Astrocyte (in vitro differentiated cells and primary cell): Measurements from ENCODE around the gene ENTPD3. TPM values are rescaled to one million over a fixed set of nuclear protein-coding genes. Genes with fewer than 3 reads are reported as not detected.

Experiments
- DNase-seq: peaks from one replicate; pipeline ENCODE4 v3.0.0-alpha.2; 2010; ENCODE audit warnings: low read depth
- FAIRE-seq: peaks from 2 replicates; lab custom pipeline; 2011; peaks lifted over from hg19 to GRCh38; lab: Jason Lieb, UNC
- H2AFZ ChIP-seq: 2 replicates; pipeline ENCODE4 v1.6.0; 2012; ENCODE audit warnings: low read depth, low read length, inconsistent platforms
- H3K27ac ChIP-seq: 2 replicates; pipeline ENCODE4 v1.5.1; 2011; ENCODE audit warnings: low read depth, low read length, inconsistent platforms
- H3K27me3 ChIP-seq: 2 replicates; pipeline ENCODE4 v1.6.0; 2011; ENCODE audit warnings: low read length, inconsistent platforms; ENCODE audit not compliant: insufficient read depth
- H3K36me3 ChIP-seq: 2 replicates; pipeline ENCODE4 v1.5.1; 2011; ENCODE audit warnings: low read length, inconsistent platforms; ENCODE audit not compliant: insufficient read depth
- H3K4me1 ChIP-seq: 2 replicates; pipeline ENCODE4 v1.5.1; 2011; ENCODE audit warnings: low read length, inconsistent platforms; ENCODE audit not compliant: insufficient read depth
- H3K4me2 ChIP-seq: 2 replicates; pipeline ENCODE4 v1.6.0; 2012; ENCODE audit warnings: low read length, inconsistent platforms
- H3K4me3 ChIP-seq: 2 replicates; pipeline ENCODE4 v1.5.1; 2011; ENCODE audit warnings: low read depth, mild to moderate bottlenecking, low read length, inconsistent platforms; ENCODE audit not compliant: insufficient read depth
- H3K79me2 ChIP-seq: 2 replicates; pipeline ENCODE4 v1.6.0; 2012; ENCODE audit warnings: mild to moderate bottlenecking, low read length, inconsistent platforms; ENCODE audit not compliant: insufficient read depth
- H3K9ac ChIP-seq: 2 replicates; pipeline ENCODE4 v1.6.0; 2012; ENCODE audit warnings: mild to moderate bottlenecking, low read length, inconsistent platforms
- H3K9me3 ChIP-seq: 2 replicates; pipeline ENCODE4 v1.5.1; 2012; ENCODE audit warnings: low read depth, mild to moderate bottlenecking, low read length, inconsistent platforms; ENCODE audit not compliant: insufficient read depth
- H4K20me1 ChIP-seq: 2 replicates; pipeline ENCODE4 v1.6.0; 2012; ENCODE audit warnings: low read length, inconsistent platforms; ENCODE audit not compliant: insufficient read depth
- H3K27ac Mint-ChIP-seq: one replicate; pipeline ENCODE4 v1.8.0; 2021; ENCODE audit warnings: mild to moderate bottlenecking, mixed read lengths; ENCODE audit not compliant: unreplicated experiment
- H3K27me3 Mint-ChIP-seq: one replicate; pipeline ENCODE4 v1.8.0; 2021; ENCODE audit warnings: low read depth, mixed read lengths; ENCODE audit not compliant: unreplicated experiment
- H3K36me3 Mint-ChIP-seq: one replicate; pipeline ENCODE4 v1.8.0; 2021; ENCODE audit warnings: low read depth, mixed read lengths; ENCODE audit not compliant: unreplicated experiment
- H3K4me1 Mint-ChIP-seq: one replicate; pipeline ENCODE4 v1.8.0; 2021; ENCODE audit warnings: low read depth, mixed read lengths; ENCODE audit not compliant: unreplicated experiment
- H3K4me3 Mint-ChIP-seq: one replicate; pipeline ENCODE4 v1.8.0; 2021; ENCODE audit warnings: mild to moderate bottlenecking, moderate library complexity, mixed read lengths; ENCODE audit not compliant: unreplicated experiment
- H3K9me3 Mint-ChIP-seq: one replicate; pipeline ENCODE4 v1.8.0; 2021; ENCODE audit warnings: mild to moderate bottlenecking, mixed read lengths; ENCODE audit not compliant: unreplicated experiment
- EZH2 ChIP-seq: IDR thresholded peaks from 2 replicates; pipeline ENCODE4 v1.6.1; 2012; ENCODE audit warnings: mild to moderate bottlenecking, low read length, inconsistent platforms; ENCODE audit not compliant: insufficient read depth
- total RNA-seq: library from RNA; stranded (reverse); gene quantifications from 2 replicates; pipeline ENCODE4 v1.2.1, GENCODE V29; 2021
- TF ChIP-seq, protein P1 (sequence below): IDR thresholded peaks from 2 replicates; pipeline ENCODE4 v1.5.1; 2011; ENCODE audit warnings: low read depth, mild to moderate bottlenecking, inconsistent platforms, low read length, moderate library complexity; ENCODE audit not compliant: insufficient read depth

ENTPD3 gene
- total RNA-seq, 1 donor from 2014 or later: 0.75 TPM

DNA sequence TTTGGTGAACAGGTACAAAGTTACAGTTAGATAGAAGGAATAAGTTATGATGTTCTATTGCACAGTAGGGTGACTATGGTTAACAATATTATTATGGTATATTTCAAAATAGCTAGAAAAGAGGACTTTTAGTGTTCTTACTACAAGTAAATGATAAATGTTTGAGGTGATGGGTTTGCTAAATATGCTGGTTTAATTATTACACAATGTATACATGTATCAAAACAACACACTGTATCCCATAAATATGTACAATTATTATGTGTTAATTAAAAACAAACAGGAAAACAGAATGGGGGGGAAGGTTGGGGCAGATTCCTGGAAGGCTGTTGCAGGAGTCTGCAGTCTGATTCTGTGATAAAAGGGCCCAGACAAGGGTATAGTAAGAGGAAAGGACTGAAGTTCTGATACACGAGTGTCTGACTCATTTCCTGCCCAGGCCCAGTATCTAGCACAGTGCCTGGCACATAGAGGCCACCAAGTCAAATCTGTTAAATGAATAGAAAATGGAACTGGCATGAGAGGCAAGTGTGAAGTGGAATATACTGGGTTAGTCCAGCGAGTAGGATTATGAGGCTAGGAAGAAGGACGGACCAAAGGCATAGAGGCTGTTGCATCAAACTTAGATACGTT, 7.2 kb upstream of the ENTPD3 start:
- Mint-ChIP-seq H3K27ac (no peak overlapping the region), H3K27me3 (no peaks in the 10 kb centered on the region), H3K4me3 (no peak overlapping the region), H3K36me3 (no peaks in the 10 kb centered on the region), H3K4me1 (peaks cover 12% of the 10 kb centered on the region), H3K9me3 (peaks cover 3% of the 10 kb centered on the region)
- no peaks in the 10 kb centered on the region for H3K4me1 ChIP-seq
- no peaks in the 10 kb centered on the region for H3K79me2 ChIP-seq
- no peak overlapping the region for H3K4me3 ChIP-seq
- H3K27ac ChIP-seq: no peak overlapping the region
- no peak overlapping the region for H3K4me2 ChIP-seq
- TF ChIP-seq EZH2: no peak
- TF ChIP-seq, protein P1, sequence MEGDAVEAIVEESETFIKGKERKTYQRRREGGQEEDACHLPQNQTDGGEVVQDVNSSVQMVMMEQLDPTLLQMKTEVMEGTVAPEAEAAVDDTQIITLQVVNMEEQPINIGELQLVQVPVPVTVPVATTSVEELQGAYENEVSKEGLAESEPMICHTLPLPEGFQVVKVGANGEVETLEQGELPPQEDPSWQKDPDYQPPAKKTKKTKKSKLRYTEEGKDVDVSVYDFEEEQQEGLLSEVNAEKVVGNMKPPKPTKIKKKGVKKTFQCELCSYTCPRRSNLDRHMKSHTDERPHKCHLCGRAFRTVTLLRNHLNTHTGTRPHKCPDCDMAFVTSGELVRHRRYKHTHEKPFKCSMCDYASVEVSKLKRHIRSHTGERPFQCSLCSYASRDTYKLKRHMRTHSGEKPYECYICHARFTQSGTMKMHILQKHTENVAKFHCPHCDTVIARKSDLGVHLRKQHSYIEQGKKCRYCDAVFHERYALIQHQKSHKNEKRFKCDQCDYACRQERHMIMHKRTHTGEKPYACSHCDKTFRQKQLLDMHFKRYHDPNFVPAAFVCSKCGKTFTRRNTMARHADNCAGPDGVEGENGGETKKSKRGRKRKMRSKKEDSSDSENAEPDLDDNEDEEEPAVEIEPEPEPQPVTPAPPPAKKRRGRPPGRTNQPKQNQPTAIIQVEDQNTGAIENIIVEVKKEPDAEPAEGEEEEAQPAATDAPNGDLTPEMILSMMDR: no peak
- no peak overlapping the region for H2AFZ ChIP-seq
- no peaks in the 10 kb centered on the region for H3K36me3 ChIP-seq
- no peak for DNase-seq
- no peaks in the 10 kb centered on the region for H3K9me3 ChIP-seq
- FAIRE-seq: no peak
- no peaks in the 10 kb centered on the region for H4K20me1 ChIP-seq
- H3K27me3 ChIP-seq: no peaks in the 10 kb centered on the region
- no peak overlapping the region for H3K9ac ChIP-seq

DNA sequence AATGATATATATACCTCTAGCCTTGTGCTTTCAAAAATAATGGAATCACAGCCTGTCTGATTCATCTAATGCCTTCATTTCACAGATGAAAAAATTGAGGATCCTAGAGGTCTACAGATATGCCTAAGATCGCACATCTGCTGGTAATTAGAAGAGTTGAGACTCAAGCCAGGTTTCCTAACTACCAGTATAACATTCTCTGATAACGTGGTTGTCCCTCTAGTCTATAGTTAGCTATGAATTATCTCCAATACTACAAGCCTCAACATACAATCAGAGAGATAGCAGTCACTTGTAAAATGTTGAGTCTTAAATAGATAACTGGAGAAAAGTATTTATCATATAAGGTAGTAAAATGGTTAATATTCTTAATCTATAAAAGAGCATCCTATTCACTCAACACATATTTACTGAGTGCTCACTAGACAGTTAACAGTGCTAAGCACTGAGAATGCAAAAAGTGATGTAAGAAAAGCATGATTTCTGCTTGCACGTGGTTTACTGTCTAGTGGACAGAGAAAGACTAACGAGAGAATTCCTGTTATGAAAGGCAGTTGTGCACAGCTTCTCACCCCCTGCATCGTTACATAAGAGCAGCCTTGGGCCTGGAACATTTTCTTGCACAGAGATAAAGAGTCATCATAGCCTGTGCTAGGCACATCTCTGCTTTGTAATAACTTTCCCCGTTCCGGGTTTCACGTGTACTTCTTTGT, 4.9 kb upstream of the ENTPD3 start:
- H3K4me1 Mint-ChIP-seq: peaks cover 12% of the 10 kb centered on the region
- FAIRE-seq: no peak

More for the DNA sequence above, 4.9 kb upstream of the ENTPD3 start:
- H2AFZ ChIP-seq: no peak overlapping the region
- peaks cover under 1% of the 10 kb centered on the region for H3K27me3 ChIP-seq
- Mint-ChIP-seq H3K36me3 (no peaks in the 10 kb centered on the region), H3K4me3 (no peak overlapping the region), H3K27me3 (peaks cover 8% of the 10 kb centered on the region), H3K9me3 (peaks cover 6% of the 10 kb centered on the region), H3K27ac (no peak overlapping the region)
- no peak for DNase-seq
- H3K36me3 ChIP-seq: no peaks in the 10 kb centered on the region
- TF ChIP-seq, protein P1: no peak
- TF ChIP-seq EZH2: no peak
- no peak overlapping the region for H3K4me2 ChIP-seq
- no peaks in the 10 kb centered on the region for H4K20me1 ChIP-seq
- H3K4me1 ChIP-seq: no peaks in the 10 kb centered on the region
- no peak overlapping the region for H3K4me3 ChIP-seq
- no peaks in the 10 kb centered on the region for H3K9me3 ChIP-seq
- no peak overlapping the region for H3K27ac ChIP-seq
- H3K9ac ChIP-seq: no peak overlapping the region
- no peaks in the 10 kb centered on the region for H3K79me2 ChIP-seq
